Duodenal mucosa (tissue), 2 donors: ENCODE data around the gene OR4X2.
"Not testable (repeated sequence)": the region's sequence is repeated elsewhere in the genome, so short reads cannot be mapped to it uniquely, and the experiment has no call there.

Experiments
- H3K27ac ChIP-seq: one replicate; pipeline ENCODE4 v1.7.0; 2013; ENCODE audit warnings: low read depth, low read length
- H3K27me3 ChIP-seq, 2 donors: one replicate each; pipeline ENCODE4 v1.7.0; 2013; ENCODE audit warnings: low read length in 2 of 2, control low read depth in 1 of 2; ENCODE audit not compliant: insufficient read depth in 2 of 2, control insufficient read depth in 1 of 2
- H3K36me3 ChIP-seq, 2 donors: one replicate each; pipeline ENCODE4 v1.7.0; 2013; ENCODE audit warnings: low read length in 2 of 2, control low read depth in 1 of 2; ENCODE audit not compliant: insufficient read depth in 2 of 2, control insufficient read depth in 1 of 2
- H3K4me1 ChIP-seq, 2 donors: one replicate each; pipeline ENCODE4 v1.7.0; 2013; ENCODE audit warnings: low read length in 2 of 2, control low read depth in 1 of 2; ENCODE audit not compliant: insufficient read depth in 2 of 2, control insufficient read depth in 1 of 2
- H3K4me3 ChIP-seq, 2 donors: one replicate each; pipeline ENCODE4 v1.7.0; 2013; ENCODE audit warnings: low read length in 2 of 2, low read depth in 1 of 2
- H3K9ac ChIP-seq, 2 donors: one replicate each; pipeline ENCODE4 v1.7.0; 2013; ENCODE audit warnings: low read length in 2 of 2, low read depth in 1 of 2
- H3K9me3 ChIP-seq, 2 donors: one replicate each; pipeline ENCODE4 v1.7.0; 2013; ENCODE audit warnings: low read length in 2 of 2, control low read depth in 1 of 2; ENCODE audit not compliant: control insufficient read depth in 1 of 2

OR4X2 gene, protein sequence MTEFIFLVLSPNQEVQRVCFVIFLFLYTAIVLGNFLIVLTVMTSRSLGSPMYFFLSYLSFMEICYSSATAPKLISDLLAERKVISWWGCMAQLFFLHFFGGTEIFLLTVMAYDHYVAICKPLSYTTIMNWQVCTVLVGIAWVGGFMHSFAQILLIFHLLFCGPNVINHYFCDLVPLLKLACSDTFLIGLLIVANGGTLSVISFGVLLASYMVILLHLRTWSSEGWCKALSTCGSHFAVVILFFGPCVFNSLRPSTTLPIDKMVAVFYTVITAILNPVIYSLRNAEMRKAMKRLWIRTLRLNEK

DNA sequence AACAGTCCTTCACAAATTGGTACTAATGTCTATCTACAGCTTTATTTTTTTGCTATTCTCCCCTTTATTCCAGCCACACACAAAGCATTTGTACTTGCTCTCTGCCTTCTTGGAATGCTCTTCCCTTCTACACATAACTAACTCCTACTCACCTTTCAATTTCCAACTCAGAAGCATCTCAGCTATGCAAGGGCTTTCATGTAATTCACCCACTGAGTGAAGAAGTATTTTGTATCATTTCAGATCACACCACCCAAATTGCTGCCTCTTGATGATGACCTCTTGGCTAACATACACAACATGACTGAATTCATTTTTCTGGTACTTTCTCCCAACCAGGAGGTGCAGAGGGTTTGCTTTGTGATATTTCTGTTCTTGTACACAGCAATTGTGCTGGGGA lies at the start of gene OR4X2:
Gene OR4X2 (plus strand): TSS at position 301 of the 400 bp plus-strand sequence. CDS start 0 bp downstream, at position 301.
- Histone ChIP-seq H3K36me3 (no peaks in the 10 kb centered on the region), H3K9ac (no peak within 1 kb of the TSS), H3K4me3 (no peak within 1 kb of the TSS), H3K27ac (no peak within 1 kb of the TSS), H3K4me1 (no peaks in the 10 kb centered on the region), H3K9me3 (peaks cover 3 to 7% of the 10 kb centered on the region in 2 donors), H3K27me3 (no peaks in the 10 kb centered on the region)

GRCh38 chr11:48207881-48208280 lies 37.0 kb upstream of the OR4X2 start:
- no peaks in the 10 kb centered on the region for H3K27me3 ChIP-seq

GRCh38 chr11:48210052-48210451 lies 34.9 kb upstream of the OR4X2 start:
- Histone ChIP-seq H3K27me3 (no peaks in the 10 kb centered on the region), H3K9me3 (no peaks in the 10 kb centered on the region), H3K4me3 (no peak overlapping the region), H3K9ac (no peak overlapping the region), H3K27ac (no peak overlapping the region), H3K4me1 (no peaks in the 10 kb centered on the region), H3K36me3 (no peaks in the 10 kb centered on the region)

More at GRCh38 chr11:48207881-48208280, 37.0 kb upstream of the OR4X2 start:
- Histone ChIP-seq H3K9ac (no peak overlapping the region), H3K9me3 (no peaks in the 10 kb centered on the region), H3K4me3 (no peak overlapping the region), H3K27ac (no peak overlapping the region), H3K36me3 (no peaks in the 10 kb centered on the region), H3K4me1 (no peaks in the 10 kb centered on the region)

DNA sequence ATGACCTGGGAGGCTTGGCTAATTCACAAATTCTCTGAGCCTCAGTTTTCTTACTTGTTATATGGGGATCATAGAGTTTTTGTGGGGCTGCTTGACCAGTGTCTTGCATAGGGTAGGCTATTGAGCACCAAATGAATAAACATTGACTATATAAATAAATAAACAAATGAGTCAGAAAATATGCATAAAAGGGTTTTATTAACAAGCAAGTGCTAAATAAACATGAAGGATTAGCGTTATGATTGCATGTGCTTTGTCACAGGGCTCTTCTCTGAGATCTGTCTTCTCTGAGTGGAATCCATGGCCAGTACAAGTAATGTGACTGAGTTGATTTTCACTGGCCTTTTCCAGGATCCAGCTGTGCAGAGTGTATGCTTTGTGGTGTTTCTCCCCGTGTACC lies 28.4 kb upstream of the OR4X2 start, which contains the start of gene OR4B1:
Gene OR4B1 (plus strand): TSS at position 301 of the 400 bp plus-strand sequence. CDS start 0 bp downstream, at position 301.
- Histone ChIP-seq H3K9me3 (no peaks in the 10 kb centered on the region), H3K27me3 (no peaks in the 10 kb centered on the region), H3K9ac (no peak within 1 kb of the TSS), H3K27ac (no peak within 1 kb of the TSS), H3K36me3 (no peaks in the 10 kb centered on the region), H3K4me1 (no peaks in the 10 kb centered on the region), H3K4me3 (no peak within 1 kb of the TSS)

- H3K36me3 ChIP-seq = no peaks in the 10 kb centered on the region
- H3K9me3 ChIP-seq = no peaks in the 10 kb centered on the region
- H3K27me3 ChIP-seq = no peaks in the 10 kb centered on the region
- H3K27ac ChIP-seq = no peak overlapping the region
- no peak overlapping the region for H3K4me3 ChIP-seq
- H3K9ac ChIP-seq = no peak overlapping the region
- H3K4me1 ChIP-seq = no peaks in the 10 kb centered on the region
Observed at GRCh38 chr11:48228761-48229160, 16.1 kb upstream of the OR4X2 start.

GRCh38 chr11:48230057-48230456 lies 14.8 kb upstream of the OR4X2 start:
- not testable (repeated sequence) for H3K27me3 ChIP-seq, H3K9ac ChIP-seq, H3K27ac ChIP-seq, H3K9me3 ChIP-seq, H3K4me3 ChIP-seq, H3K4me1 ChIP-seq, H3K36me3 ChIP-seq

DNA sequence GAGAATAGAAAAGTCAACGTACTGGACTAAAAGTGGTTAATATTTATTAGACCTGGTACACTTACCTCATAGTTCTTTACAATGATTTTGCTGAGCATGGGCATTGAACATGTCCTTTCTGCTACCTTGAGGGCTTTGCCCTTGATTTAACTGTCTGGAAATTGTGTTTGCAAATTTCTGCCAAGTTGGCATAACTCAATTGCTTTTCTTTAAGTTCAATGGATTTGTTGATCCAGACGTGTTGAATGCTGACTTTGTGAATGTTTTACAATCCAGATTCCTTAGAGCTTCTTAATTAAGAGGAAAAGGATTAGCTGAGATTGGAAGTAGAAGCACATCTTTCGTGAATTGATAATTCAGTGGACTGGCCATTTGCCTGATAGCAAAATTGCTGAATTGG lies 7.2 kb upstream of the OR4X2 start:
- H3K27me3 ChIP-seq = no peaks in the 10 kb centered on the region
- H3K4me1 ChIP-seq = no peaks in the 10 kb centered on the region
- H3K27ac ChIP-seq = no peak overlapping the region
- no peaks in the 10 kb centered on the region for H3K9me3 ChIP-seq
- H3K9ac ChIP-seq = no peak overlapping the region
- no peak overlapping the region for H3K4me3 ChIP-seq
- H3K36me3 ChIP-seq = no peaks in the 10 kb centered on the region

- H3K9ac ChIP-seq = no peak overlapping the region
- H3K36me3 ChIP-seq = no peaks in the 10 kb centered on the region
- no peak overlapping the region for H3K27ac ChIP-seq
- H3K4me1 ChIP-seq = no peaks in the 10 kb centered on the region
- no peak overlapping the region for H3K4me3 ChIP-seq
- no peaks in the 10 kb centered on the region for H3K27me3 ChIP-seq
- no peaks in the 10 kb centered on the region for H3K9me3 ChIP-seq
Observed at GRCh38 chr11:48242501-48242900, 2.4 kb upstream of the OR4X2 start.

DNA sequence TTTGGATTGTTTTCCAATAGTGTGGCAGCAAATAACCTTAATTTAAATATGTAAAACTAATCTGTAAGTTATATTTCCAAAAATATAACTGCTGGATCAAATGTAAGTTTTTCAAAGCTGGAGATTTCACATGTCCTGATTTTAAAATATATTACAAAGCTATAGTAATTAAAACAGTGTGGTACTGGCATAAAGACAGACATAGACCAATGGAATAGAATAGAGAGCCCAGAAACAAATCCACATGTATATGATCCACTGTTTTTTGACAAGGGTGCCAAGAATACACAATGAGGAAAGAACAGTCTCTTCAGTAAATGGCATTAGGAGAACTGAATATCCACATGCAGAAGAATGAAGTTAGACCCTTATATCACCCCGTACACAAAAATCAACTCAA lies 4.0 kb downstream of the OR4X2 start:
- H3K36me3 ChIP-seq = no peaks in the 10 kb centered on the region
- no peaks in the 10 kb centered on the region for H3K27me3 ChIP-seq
- H3K9me3 ChIP-seq = peaks cover 3 to 7% of the 10 kb centered on the region in 2 donors
- no peak overlapping the region for H3K27ac ChIP-seq
- no peak overlapping the region for H3K9ac ChIP-seq
- H3K4me3 ChIP-seq = no peak overlapping the region
- no peaks in the 10 kb centered on the region for H3K4me1 ChIP-seq

- no peak overlapping the region for H3K27ac ChIP-seq
- no peaks in the 10 kb centered on the region for H3K36me3 ChIP-seq
- no peaks in the 10 kb centered on the region for H3K4me1 ChIP-seq
- H3K27me3 ChIP-seq = no peaks in the 10 kb centered on the region
- H3K4me3 ChIP-seq = no peak overlapping the region
- no peaks in the 10 kb centered on the region for H3K9me3 ChIP-seq
- H3K9ac ChIP-seq = no peak overlapping the region
Observed at GRCh38 chr11:48261600-48261999, 16.7 kb downstream of the OR4X2 start.
